OCI-LY1 (cell line): ENCODE measurements around the gene GRIK2.

ENCODE experiments used
- EZH2 ChIP-seq: fragments of 200-600 bp; sonication (generic), shearing (Covaris generic); IDR thresholded peaks from 2 replicates; pipeline ENCODE4 v1.8.0; 2017; ENCODE audit warnings: borderline replicate concordance, mixed run types, mild to moderate bottlenecking, antibody characterized with exemption, low read length, moderate library complexity, mixed read lengths
- TF ChIP-seq, protein P1 (sequence below): fragments of 200-600 bp; sonication (generic), shearing (Covaris generic); IDR thresholded peaks from 2 replicates; pipeline ENCODE4 v1.5.1; 2017; ENCODE audit warnings: mild to moderate bottlenecking, antibody characterized with exemption, low read length, moderate library complexity, mixed read lengths

DNA sequence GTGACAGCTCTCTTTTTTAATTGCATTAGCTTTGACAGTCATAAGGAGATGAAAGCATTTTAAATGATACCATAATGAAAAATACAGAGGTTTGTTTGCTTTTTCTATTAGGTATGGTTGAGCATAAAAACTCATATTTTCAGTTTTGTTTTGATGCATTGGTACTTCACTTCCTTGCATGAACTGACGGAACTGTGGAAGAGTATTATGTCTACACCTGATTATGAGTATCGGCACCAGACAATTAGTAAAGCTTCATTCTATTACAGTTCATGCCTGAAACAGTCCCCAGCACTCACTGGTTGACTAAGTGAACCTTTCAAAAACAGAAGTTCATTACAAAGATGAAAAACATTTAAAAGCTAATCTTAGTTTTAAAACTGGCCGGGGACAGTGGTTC, 593.0 kb downstream of the GRIK2 start:
- TF ChIP-seq, protein P1, sequence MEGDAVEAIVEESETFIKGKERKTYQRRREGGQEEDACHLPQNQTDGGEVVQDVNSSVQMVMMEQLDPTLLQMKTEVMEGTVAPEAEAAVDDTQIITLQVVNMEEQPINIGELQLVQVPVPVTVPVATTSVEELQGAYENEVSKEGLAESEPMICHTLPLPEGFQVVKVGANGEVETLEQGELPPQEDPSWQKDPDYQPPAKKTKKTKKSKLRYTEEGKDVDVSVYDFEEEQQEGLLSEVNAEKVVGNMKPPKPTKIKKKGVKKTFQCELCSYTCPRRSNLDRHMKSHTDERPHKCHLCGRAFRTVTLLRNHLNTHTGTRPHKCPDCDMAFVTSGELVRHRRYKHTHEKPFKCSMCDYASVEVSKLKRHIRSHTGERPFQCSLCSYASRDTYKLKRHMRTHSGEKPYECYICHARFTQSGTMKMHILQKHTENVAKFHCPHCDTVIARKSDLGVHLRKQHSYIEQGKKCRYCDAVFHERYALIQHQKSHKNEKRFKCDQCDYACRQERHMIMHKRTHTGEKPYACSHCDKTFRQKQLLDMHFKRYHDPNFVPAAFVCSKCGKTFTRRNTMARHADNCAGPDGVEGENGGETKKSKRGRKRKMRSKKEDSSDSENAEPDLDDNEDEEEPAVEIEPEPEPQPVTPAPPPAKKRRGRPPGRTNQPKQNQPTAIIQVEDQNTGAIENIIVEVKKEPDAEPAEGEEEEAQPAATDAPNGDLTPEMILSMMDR = no peak
- no peak for TF ChIP-seq EZH2
